Mesenchymal stem cell (in vitro differentiated cells and primary cell): ENCODE results near the gene R3HDM4.

Experiments used
- DNase-seq: peaks from one replicate; pipeline ENCODE4 v3.0.0-alpha.2; 2013
- H2AFZ ChIP-seq: one replicate; pipeline ENCODE4 v1.6.1; 2013; ENCODE audit warnings: low read depth, mild to moderate bottlenecking, control low read depth, inconsistent platforms, low read length, moderate library complexity
- H2AK5ac ChIP-seq: 2 replicates; pipeline ENCODE4 v1.6.1; 2013; ENCODE audit warnings: low read length, moderate library complexity, mild to moderate bottlenecking, inconsistent platforms; ENCODE audit not compliant: severe bottlenecking
- H2BK120ac ChIP-seq: one replicate; pipeline ENCODE4 v1.6.1; 2013; ENCODE audit warnings: low read depth, mild to moderate bottlenecking, inconsistent platforms, low read length, moderate library complexity
- H2BK12ac ChIP-seq, 2 experiments: one replicate each; pipeline ENCODE4 v1.6.1; 2013; ENCODE audit warnings: inconsistent platforms in 2 of 2, low read length in 2 of 2, mild to moderate bottlenecking in 2 of 2, moderate library complexity in 2 of 2, control low read depth in 1 of 2
- H2BK15ac ChIP-seq: one replicate; pipeline ENCODE4 v1.6.1; 2013; ENCODE audit warnings: mild to moderate bottlenecking, low read depth, inconsistent platforms; ENCODE audit not compliant: poor library complexity, severe bottlenecking
- H2BK5ac ChIP-seq: 2 replicates; pipeline ENCODE4 v1.6.1; 2013; ENCODE audit warnings: low read depth, mild to moderate bottlenecking, low read length, control low read depth, inconsistent platforms; ENCODE audit not compliant: poor library complexity, severe bottlenecking
- H3K14ac ChIP-seq, 2 experiments: one replicate each; pipeline ENCODE4 v1.6.1; 2013; ENCODE audit warnings: inconsistent platforms in 2 of 2, low read length in 2 of 2, control low read depth in 1 of 2, mild to moderate bottlenecking in 1 of 2, moderate library complexity in 1 of 2
- H3K18ac ChIP-seq, 2 experiments: one replicate each; pipeline ENCODE4 v1.6.1; 2013; ENCODE audit warnings: inconsistent platforms in 2 of 2, low read length in 2 of 2, control low read depth in 1 of 2, low read depth in 1 of 2, mild to moderate bottlenecking in 1 of 2
- H3K23ac ChIP-seq, 2 experiments: one replicate each; pipeline ENCODE4 v1.6.1; 2013; ENCODE audit warnings: inconsistent platforms in 2 of 2, low read length in 2 of 2, mild to moderate bottlenecking in 2 of 2, moderate library complexity in 2 of 2, control low read depth in 1 of 2
- H3K27ac ChIP-seq: 2 replicates; pipeline ENCODE4 v1.5.1; 2013; ENCODE audit warnings: mild to moderate bottlenecking, moderate library complexity, low read length, control low read depth, inconsistent platforms; ENCODE audit not compliant: poor library complexity, severe bottlenecking
- H3K27me3 ChIP-seq, 2 experiments: 2 replicates each; pipeline versions ENCODE4 v1.6.1 to v1.7.0; 2013; ENCODE audit warnings: low read length in 2 of 2, mild to moderate bottlenecking in 2 of 2, moderate library complexity in 2 of 2, control low read depth in 1 of 2, inconsistent platforms in 1 of 2; ENCODE audit not compliant: control insufficient read depth in 1 of 2, insufficient read depth in 1 of 2
- H3K36me3 ChIP-seq, 2 experiments: 2 replicates each; pipeline versions ENCODE4 v1.6.1 to v1.7.0; 2013; ENCODE audit warnings: low read length in 2 of 2, control low read depth in 1 of 2, inconsistent platforms in 1 of 2, low read depth in 1 of 2, mild to moderate bottlenecking in 1 of 2; ENCODE audit not compliant: insufficient read depth in 2 of 2, control insufficient read depth in 1 of 2
- H3K4ac ChIP-seq, 2 experiments: one replicate each; pipeline ENCODE4 v1.6.1; 2013; ENCODE audit warnings: inconsistent platforms in 2 of 2, low read length in 2 of 2, mild to moderate bottlenecking in 2 of 2, moderate library complexity in 2 of 2, control low read depth in 1 of 2, low read depth in 1 of 2
- H3K4me1 ChIP-seq: 2 replicates; pipeline ENCODE4 v1.6.1; 2013; ENCODE audit warnings: low read depth, low read length, control low read depth; ENCODE audit not compliant: control insufficient read depth, insufficient read depth
- H3K4me2 ChIP-seq: 2 replicates; pipeline ENCODE4 v1.6.1; 2013; ENCODE audit warnings: low read length, mild to moderate bottlenecking, inconsistent platforms; ENCODE audit not compliant: poor library complexity, severe bottlenecking
- H3K4me3 ChIP-seq, 2 experiments: 2 replicates each; pipeline versions ENCODE4 v1.5.1 to v1.7.0; 2013; ENCODE audit warnings: low read length in 2 of 2, mild to moderate bottlenecking in 2 of 2, control low read depth in 1 of 2, low read depth in 1 of 2; ENCODE audit not compliant: insufficient read depth in 1 of 2
- H3K79me1 ChIP-seq: replicated peaks from 2 replicates; pipeline ENCODE4 v1.6.1; 2013; ENCODE audit warnings: mild to moderate bottlenecking, control low read depth, low read length, inconsistent platforms; ENCODE audit not compliant: poor library complexity, severe bottlenecking
- H3K9ac ChIP-seq: 2 replicates; pipeline ENCODE4 v1.7.0; 2013; ENCODE audit warnings: mild to moderate bottlenecking, low read length, moderate library complexity
- H3K9me3 ChIP-seq: 2 replicates; pipeline ENCODE4 v1.7.0; 2013; ENCODE audit warnings: mild to moderate bottlenecking, low read length; ENCODE audit not compliant: control insufficient read depth
- H4K8ac ChIP-seq: one replicate; pipeline ENCODE4 v1.6.1; 2013; ENCODE audit warnings: inconsistent platforms, mild to moderate bottlenecking, low read length, moderate library complexity
- H4K91ac ChIP-seq: one replicate; pipeline ENCODE4 v1.6.1; 2013; ENCODE audit warnings: mild to moderate bottlenecking, low read length, inconsistent platforms
- WGBS: methylation state at CpG from one replicate; pipeline ENCODE4 v1.1.7; 2013; ENCODE audit warnings: mixed read lengths; 5-methylcytosine and 5-hydroxymethylcytosine counted together

The R3HDM4 gene

DNA sequence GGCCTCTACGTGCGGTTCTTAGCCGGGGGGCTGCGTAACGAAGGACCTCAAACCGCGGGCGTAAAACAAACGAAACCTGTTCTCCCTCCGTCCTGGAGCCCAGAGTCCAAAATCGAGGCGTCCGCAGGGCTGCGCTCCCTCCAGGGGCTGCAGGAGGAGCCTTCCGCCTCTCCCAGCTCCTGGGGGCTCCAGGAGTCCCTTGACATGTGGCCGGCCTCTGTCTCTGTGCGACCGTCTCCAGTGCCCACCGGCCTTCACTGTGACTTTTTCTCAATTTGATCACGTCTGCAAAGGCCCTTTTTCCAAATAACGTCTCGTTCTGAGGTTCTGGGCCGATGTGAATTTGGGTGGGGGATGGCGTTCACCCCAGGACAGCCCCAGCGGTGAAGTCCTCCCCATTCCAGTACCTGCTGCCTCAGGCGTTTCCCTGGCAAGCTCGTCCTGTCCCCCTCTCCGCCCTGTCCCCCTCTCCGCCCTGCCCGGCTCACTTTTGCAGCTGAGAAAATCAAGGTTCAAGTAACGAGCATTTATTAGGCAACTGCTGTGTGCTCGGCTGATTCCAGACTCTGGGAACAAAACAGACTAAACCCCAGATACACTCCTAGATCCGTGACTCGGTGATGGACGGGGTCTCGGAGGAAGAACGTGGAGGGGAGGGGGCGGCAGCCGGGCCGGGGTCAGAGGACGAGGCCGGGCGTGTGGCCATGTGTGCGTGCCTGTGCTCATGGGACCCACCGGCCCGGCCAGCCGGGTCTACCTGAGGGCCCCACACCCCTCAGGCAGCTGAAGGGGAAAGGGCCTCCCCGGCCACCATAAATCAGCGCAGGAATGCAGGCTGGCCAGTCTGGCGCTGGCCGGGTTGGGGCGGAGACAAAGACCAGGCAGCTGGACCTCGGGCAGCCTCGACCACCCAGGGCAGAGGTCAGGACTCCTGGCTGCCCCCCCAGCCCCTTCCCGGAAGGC lies 43.1 kb upstream of the R3HDM4 start:
- Histone ChIP-seq H3K18ac (peak overlapping the region; percentile 97), H2BK120ac (peak overlapping the region; percentile 99), H4K8ac (peak overlapping the region; percentile 97), H3K4me1 (peaks cover 80% of the 10 kb centered on the region), H3K4me2 (peak overlapping the region; percentile 46), H2AK5ac (peak overlapping the region; percentile 98), H3K27ac (peak overlapping the region; percentile 98), H2AFZ (no peak overlapping the region), H3K9me3 (no peaks in the 10 kb centered on the region), H3K4ac (peak overlapping the region; percentile 95 to 96), H3K14ac (peak overlapping the region in 1 of 2 experiments; percentile 72), H4K91ac (peak overlapping the region; percentile 99), H2BK12ac (peak overlapping the region; percentile 69 to 92), H3K23ac (peak overlapping the region in 1 of 2 experiments; percentile 85), H2BK15ac (peak overlapping the region; percentile 100), H3K36me3 (peaks cover 20 to 35% of the 10 kb centered on the region in 2 experiments), H3K4me3 (no peak overlapping the region), H2BK5ac (peak overlapping the region; percentile 98), H3K9ac (no peak overlapping the region), H3K79me1 (peaks cover 2% of the 10 kb centered on the region), H3K27me3 (no peaks in the 10 kb centered on the region)
- WGBS, result 39% methylated on average over 51 of the region's 55 CpGs
- DNase-seq, result peak; percentile 73

- WGBS, result 43% methylated on average over 40 of the region's 43 CpGs
Observed at GRCh38 chr19:954672-955494, 41.9 kb upstream of the R3HDM4 start.

GRCh38 chr19:954272-954671 lies 41.3 kb upstream of the R3HDM4 start:
- Histone ChIP-seq H3K14ac (peak overlapping the region in 1 of 2 experiments; percentile 97), H3K9me3 (no peaks in the 10 kb centered on the region), H3K27ac (peak overlapping the region; percentile 98), H3K79me1 (no peaks in the 10 kb centered on the region), H3K4me1 (peaks cover 78% of the 10 kb centered on the region), H2BK12ac (peak overlapping the region; percentile 14 to 98), H2AK5ac (peak overlapping the region; percentile 29), H2AFZ (no peak overlapping the region), H3K27me3 (no peaks in the 10 kb centered on the region), H3K4me3 (no peak overlapping the region), H3K4me2 (no peak overlapping the region), H4K8ac (peak overlapping the region; percentile 93), H2BK120ac (peak overlapping the region; percentile 99), H2BK5ac (peak overlapping the region; percentile 66), H3K18ac (peak overlapping the region; percentile 89 to 97), H2BK15ac (peak overlapping the region; percentile 100), H4K91ac (peak overlapping the region; percentile 99), H3K9ac (no peak overlapping the region), H3K36me3 (peaks cover 5 to 21% of the 10 kb centered on the region in 2 experiments), H3K23ac (peak overlapping the region in 1 of 2 experiments; percentile 95), H3K4ac (peak overlapping the region; percentile 55 to 93)
- no peak for DNase-seq
- WGBS, result 52% methylated on average over 13 of the region's 14 CpGs

More at GRCh38 chr19:954672-955494, 41.9 kb upstream of the R3HDM4 start:
- no peak overlapping the region for H3K14ac ChIP-seq
- peak overlapping the region; percentile 99 for H2BK120ac ChIP-seq
- peak overlapping the region; percentile 99 for H4K91ac ChIP-seq
- peak overlapping the region; percentile 98 for H2AK5ac ChIP-seq
- H3K9ac ChIP-seq, result no peak overlapping the region
- H3K27me3 ChIP-seq, result no peaks in the 10 kb centered on the region
- no peaks in the 10 kb centered on the region for H3K9me3 ChIP-seq
- H3K4me3 ChIP-seq, result peak overlapping the region in 1 of 2 experiments; percentile 25
- peak; percentile 57 for DNase-seq
- peak overlapping the region in 1 of 2 experiments; percentile 9 for H3K23ac ChIP-seq
- peak overlapping the region; percentile 100 for H2BK15ac ChIP-seq
- H3K4me1 ChIP-seq, result peaks cover 75% of the 10 kb centered on the region
- H3K36me3 ChIP-seq, result peaks cover 9 to 27% of the 10 kb centered on the region in 2 experiments
- peak overlapping the region; percentile 93 to 96 for H3K4ac ChIP-seq
- H3K18ac ChIP-seq, result peak overlapping the region; percentile 89 to 97
- peak overlapping the region; percentile 66 for H2BK5ac ChIP-seq
- H2AFZ ChIP-seq, result no peak overlapping the region
- H3K4me2 ChIP-seq, result no peak overlapping the region
- no peaks in the 10 kb centered on the region for H3K79me1 ChIP-seq
- peak overlapping the region; percentile 98 for H3K27ac ChIP-seq
- H2BK12ac ChIP-seq, result peak overlapping the region; percentile 34 to 84
- peak overlapping the region; percentile 97 for H4K8ac ChIP-seq
